Right atrium auricular region (tissue), 2 donors: ENCODE data around the gene G0S2. TPM values are rescaled to one million over a fixed set of nuclear protein-coding genes. Genes with fewer than 3 reads are reported as not detected.
A peak's percentile ranks its signal among the peaks of the same experiment; 100 is the strongest.

Experiments used
- DNase-seq: peaks from one replicate; pipeline ENCODE4 v3.0.0-alpha.2; 2019; ENCODE audit warnings: low spot score
- H3K27ac ChIP-seq, 2 donors: fragments of 200-600 bp; sonication (generic); 1 replicate in 1 of 2; 2 replicates in 1 of 2; pipeline ENCODE4 v1.5.1; 2016 to 2019
- H3K27me3 ChIP-seq, 2 donors: fragments of 200-600 bp; sonication (generic); one replicate each; pipeline versions ENCODE4 v1.5.1 to v1.6.0; 2017 to 2019
- H3K36me3 ChIP-seq: fragments of 200-600 bp; sonication (generic); one replicate; pipeline ENCODE4 v1.5.1; 2016
- H3K4me1 ChIP-seq, 2 donors: fragments of 200-600 bp; sonication (generic); one replicate each; pipeline versions ENCODE4 v1.5.1 to v1.6.0; 2017 to 2019
- H3K4me3 ChIP-seq, 2 donors: fragments of 200-600 bp; sonication (generic); 1 replicate in 1 of 2; 2 replicates in 1 of 2; pipeline ENCODE4 v1.5.1; 2017 to 2019; ENCODE audit warnings: mild to moderate bottlenecking in 1 of 2, moderate library complexity in 1 of 2
- H3K9me3 ChIP-seq, 2 donors: fragments of 200-600 bp; sonication (generic); one replicate each; pipeline ENCODE4 v1.5.1; 2019
- total RNA-seq, 2 donors: library from RNA; depleted of rRNA; stranded (reverse); fragments of >200 nt; gene quantifications; one replicate each; pipeline ENCODE4 v1.1.0, GENCODE V29; 2016
- TF ChIP-seq, protein P1 (sequence below), 2 donors: fragments of 200-600 bp; sonication (generic); IDR thresholded peaks; one replicate each; pipeline ENCODE4 v1.5.1; 2019; ENCODE audit warnings: antibody characterized with exemption in 2 of 2

G0S2 gene
- total RNA-seq, 2 donors from 2014 or later: 212 to 299 TPM

DNA sequence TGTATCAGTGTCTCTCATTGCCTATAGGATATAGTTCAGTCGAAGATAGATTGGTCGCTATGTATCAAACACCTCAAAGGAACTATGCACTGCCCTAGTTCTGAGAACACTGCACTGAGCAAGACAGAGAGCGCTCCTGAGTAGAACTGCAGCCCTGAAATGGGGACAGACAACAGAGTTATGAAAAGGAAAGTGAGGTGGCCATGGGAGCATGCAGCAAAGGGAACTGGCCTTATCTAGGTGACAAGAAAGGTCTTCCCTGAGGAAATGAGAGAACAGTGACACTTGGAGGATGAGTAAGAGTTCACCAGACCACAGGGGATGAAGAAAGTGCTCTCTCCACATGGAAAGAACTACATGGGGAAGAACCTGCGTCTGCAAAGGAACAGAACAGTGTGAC, 7.5 kb upstream of the G0S2 start:
- TF ChIP-seq, protein P1, sequence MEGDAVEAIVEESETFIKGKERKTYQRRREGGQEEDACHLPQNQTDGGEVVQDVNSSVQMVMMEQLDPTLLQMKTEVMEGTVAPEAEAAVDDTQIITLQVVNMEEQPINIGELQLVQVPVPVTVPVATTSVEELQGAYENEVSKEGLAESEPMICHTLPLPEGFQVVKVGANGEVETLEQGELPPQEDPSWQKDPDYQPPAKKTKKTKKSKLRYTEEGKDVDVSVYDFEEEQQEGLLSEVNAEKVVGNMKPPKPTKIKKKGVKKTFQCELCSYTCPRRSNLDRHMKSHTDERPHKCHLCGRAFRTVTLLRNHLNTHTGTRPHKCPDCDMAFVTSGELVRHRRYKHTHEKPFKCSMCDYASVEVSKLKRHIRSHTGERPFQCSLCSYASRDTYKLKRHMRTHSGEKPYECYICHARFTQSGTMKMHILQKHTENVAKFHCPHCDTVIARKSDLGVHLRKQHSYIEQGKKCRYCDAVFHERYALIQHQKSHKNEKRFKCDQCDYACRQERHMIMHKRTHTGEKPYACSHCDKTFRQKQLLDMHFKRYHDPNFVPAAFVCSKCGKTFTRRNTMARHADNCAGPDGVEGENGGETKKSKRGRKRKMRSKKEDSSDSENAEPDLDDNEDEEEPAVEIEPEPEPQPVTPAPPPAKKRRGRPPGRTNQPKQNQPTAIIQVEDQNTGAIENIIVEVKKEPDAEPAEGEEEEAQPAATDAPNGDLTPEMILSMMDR (IDR thresholded peaks at IDR 0.05): no peak
- no peak overlapping the region for H3K4me3 ChIP-seq
- H3K27me3 ChIP-seq: no peaks in the 10 kb centered on the region
- no peaks in the 10 kb centered on the region for H3K9me3 ChIP-seq
- no peak overlapping the region for H3K27ac ChIP-seq
- no peak for DNase-seq
- H3K4me1 ChIP-seq: no peaks in the 10 kb centered on the region
- H3K36me3 ChIP-seq: no peaks in the 10 kb centered on the region

DNA sequence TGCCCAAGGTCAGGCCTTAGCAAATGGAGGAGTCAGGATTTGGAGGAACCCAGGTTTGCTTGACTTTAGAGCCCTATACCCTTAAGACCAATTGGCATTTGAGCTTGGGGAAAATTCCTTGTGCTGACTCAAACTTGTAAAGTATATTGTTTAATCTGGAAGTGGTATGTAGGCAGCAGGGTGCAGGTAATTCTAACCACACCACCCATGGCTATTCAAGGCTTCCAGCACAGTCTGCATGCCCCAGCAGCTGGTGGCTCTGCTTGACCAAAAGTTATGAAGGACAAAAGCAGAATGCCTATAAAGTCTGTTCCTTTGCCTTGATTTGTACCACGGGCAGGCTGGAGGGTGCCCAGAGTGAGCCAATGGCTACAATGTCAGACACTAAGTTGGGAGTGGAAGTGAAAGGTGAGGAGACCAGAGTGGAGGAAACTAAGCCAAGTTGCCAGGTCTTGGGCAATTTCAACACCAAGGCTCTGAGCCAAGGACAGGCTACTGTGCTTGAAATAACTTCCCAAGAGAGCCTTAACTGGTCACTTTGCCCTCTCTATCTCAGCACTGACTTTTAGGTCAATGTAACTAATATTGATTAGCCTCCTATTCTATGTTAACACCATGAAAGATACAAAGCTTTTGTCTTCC, 4.7 kb upstream of the G0S2 start:
- peaks cover 0 to 24% of the 10 kb centered on the region in 2 donors for H3K4me1 ChIP-seq
- no peaks in the 10 kb centered on the region for H3K9me3 ChIP-seq
- DNase-seq: no peak
- no peaks in the 10 kb centered on the region for H3K36me3 ChIP-seq
- TF ChIP-seq, protein P1 (IDR thresholded peaks at IDR 0.05): no peak
- no peaks in the 10 kb centered on the region for H3K27me3 ChIP-seq
- no peak overlapping the region for H3K4me3 ChIP-seq
- H3K27ac ChIP-seq: peak overlapping the region; percentile 27 to 29

DNA sequence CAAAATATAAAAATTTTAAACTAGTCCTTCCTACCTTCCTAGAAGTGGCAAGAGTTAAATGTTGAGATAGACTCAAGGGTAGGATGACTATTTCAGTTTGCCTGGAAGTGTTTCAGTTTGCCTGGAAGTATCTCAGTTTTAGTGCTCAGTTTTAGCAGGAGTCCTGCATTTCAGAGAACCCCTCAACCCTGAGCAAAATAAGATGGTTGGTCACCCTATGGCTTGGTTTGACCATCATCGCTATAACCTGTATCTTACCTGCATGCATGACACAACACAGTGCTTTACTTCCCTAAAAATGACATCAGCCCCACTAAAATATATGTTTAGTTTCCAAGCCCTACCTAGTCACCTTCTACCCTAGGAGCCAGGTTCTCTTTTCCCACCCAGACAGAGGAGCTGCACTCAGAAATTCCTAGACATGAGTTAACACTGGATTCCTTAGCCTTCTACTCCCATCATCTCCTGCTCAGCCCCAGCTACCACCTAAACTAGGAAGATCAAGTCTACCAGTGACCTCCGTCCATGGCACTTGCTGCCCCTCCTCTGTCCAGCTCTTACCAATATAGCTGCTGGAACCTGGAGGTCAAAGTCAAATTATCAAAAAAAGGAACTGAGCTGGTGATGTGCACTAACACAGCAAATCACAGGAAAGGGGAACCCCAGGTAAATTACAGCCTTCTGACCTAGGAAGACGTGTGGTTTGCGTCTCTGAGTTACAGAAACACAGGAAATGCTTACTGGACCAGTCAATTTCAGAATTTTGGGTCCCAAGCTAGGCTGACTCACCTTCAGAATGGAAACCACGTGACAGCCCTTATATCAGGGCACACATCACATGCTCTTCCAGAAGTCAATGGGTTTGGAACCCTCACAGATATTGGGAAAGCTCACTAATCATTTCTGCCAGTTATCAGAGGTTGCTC, 2.2 kb upstream of the G0S2 start:
- H3K27ac ChIP-seq: peak overlapping the region; percentile 79 to 87
- no peaks in the 10 kb centered on the region for H3K27me3 ChIP-seq
- H3K4me3 ChIP-seq: no peak overlapping the region
- peaks cover 0 to 33% of the 10 kb centered on the region in 2 donors for H3K4me1 ChIP-seq
- TF ChIP-seq, protein P1 (IDR thresholded peaks at IDR 0.05): no peak
- H3K9me3 ChIP-seq: no peaks in the 10 kb centered on the region
- DNase-seq: no peak
- H3K36me3 ChIP-seq: no peaks in the 10 kb centered on the region

DNA sequence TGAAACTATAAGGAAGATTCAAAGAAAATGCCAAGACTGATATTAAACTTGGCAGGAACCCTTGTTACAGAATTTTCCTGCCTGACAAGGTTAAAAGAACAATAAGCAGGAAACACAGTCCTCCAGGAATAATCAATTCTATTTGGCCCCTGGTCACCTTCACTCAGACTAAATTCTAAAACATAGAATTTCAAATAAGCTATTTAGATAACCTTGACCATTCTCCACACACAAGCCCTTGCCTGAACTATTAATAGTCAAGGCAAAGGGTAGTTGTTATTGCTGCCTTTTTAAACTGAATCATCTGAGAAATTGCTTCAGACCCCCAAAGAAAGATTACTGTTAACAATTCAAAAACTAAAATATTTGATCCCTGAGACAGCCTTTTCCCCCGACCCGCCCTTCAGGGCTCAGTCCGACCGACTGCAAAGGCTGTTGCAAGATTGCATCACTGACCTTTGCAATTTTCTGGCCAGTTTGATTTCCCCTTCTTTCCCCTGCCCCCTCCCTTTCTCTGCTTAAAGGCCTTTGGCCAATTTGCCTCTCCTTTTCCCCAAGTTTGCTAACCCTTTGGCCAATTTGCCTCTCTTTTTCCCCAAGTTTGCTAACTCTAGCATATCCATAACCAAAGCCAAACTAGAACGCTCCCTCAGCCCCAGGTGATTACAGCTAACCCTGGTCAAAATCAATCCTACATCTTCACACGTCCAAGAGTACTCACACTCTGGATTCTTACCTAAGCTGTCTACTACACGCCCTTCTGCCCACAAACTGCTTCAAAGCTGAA, 1.4 kb upstream of the G0S2 start:
- H3K36me3 ChIP-seq: no peaks in the 10 kb centered on the region
- TF ChIP-seq, protein P1 (IDR thresholded peaks at IDR 0.05): no peak
- H3K9me3 ChIP-seq: no peaks in the 10 kb centered on the region
- DNase-seq: peak; percentile 78
- H3K4me1 ChIP-seq: peaks cover 0 to 33% of the 10 kb centered on the region in 2 donors
- peak overlapping the region; percentile 79 to 87 for H3K27ac ChIP-seq
- no peaks in the 10 kb centered on the region for H3K27me3 ChIP-seq
- no peak overlapping the region for H3K4me3 ChIP-seq

DNA sequence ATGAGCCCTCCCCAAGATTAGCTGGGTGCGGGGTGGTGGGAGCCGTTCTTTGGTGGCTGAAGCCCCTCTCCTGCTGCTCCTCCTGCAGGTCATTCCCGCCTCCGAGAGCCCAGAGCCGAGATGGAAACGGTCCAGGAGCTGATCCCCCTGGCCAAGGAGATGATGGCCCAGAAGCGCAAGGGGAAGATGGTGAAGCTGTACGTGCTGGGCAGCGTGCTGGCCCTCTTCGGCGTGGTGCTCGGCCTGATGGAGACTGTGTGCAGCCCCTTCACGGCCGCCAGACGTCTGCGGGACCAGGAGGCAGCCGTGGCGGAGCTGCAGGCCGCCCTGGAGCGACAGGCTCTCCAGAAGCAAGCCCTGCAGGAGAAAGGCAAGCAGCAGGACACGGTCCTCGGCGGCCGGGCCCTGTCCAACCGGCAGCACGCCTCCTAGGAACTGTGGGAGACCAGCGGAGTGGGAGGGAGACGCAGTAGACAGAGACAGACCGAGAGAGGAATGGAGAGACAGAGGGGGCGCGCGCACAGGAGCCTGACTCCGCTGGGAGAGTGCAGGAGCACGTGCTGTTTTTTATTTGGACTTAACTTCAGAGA, 448 bp downstream of the G0S2 start:
- TF ChIP-seq, protein P1 (IDR thresholded peaks at IDR 0.05): peak in 1 of 2 donors; percentile 8
- Histone ChIP-seq H3K4me3 (peak overlapping the region; percentile 56 to 62), H3K27me3 (no peaks in the 10 kb centered on the region), H3K9me3 (no peaks in the 10 kb centered on the region), H3K36me3 (no peaks in the 10 kb centered on the region), H3K27ac (peak overlapping the region; percentile 79 to 87), H3K4me1 (peaks cover 0 to 33% of the 10 kb centered on the region in 2 donors)
- DNase-seq: no peak
